ENCODE measurements around the gene NOS1AP.

The NOS1AP gene

DNA sequence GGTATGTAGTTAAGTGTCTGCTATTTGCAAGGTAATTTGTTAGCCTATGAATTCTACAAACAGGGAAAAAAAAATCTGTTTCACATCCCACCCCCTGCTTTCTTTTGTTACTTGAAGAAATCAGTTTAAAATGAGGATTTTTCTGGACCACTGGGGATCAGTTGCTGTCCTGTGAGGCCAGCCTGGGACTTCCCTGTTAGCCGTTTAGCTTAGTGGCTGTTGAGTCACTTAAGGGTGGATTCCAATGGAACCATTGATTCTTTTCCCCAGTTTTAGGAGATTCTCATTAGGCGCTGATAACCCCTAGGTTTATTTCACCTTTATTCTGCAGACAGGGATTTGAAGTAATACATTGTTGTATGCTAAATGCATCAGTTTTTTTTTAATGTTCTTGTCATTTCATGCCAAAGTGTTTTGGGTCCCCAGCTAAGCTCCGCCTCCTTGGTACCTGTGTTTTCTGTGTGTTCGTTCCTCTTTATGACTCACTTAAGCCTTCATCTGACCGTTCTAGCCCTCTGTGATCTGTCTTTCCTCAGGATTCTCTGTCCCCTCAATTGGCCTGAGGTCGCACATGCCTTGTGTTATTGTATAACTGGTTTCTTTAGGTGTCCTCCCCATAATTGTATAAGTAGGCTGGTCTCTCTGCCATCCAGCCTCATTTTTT, 59.3 kb downstream of the NOS1AP start:
- no peaks in the 10 kb centered on the region for H3K36me3 ChIP-seq (ENCODE audit: insufficient read depth, low read length)
- no peak overlapping the region for H2AFZ ChIP-seq (ENCODE audit: low read length)
- H3K9ac ChIP-seq (ENCODE audit: low read length), result no peak overlapping the region
- H3K27ac ChIP-seq (ENCODE audit: low read depth, low read length, poor library complexity, severe bottlenecking), result no peak overlapping the region
- H4K20me1 ChIP-seq (ENCODE audit: insufficient read depth, low read length), result no peaks in the 10 kb centered on the region
- TF ChIP-seq CTCF (IDR thresholded peaks at IDR 0.05; ENCODE audit: low read length) (no peak), EZH2 (IDR thresholded peaks at IDR 0.05; ENCODE audit: borderline replicate concordance, low read length) (no peak)
- no peak overlapping the region for H3K4me2 ChIP-seq (ENCODE audit: low read length)
- no peaks in the 10 kb centered on the region for H3K4me1 ChIP-seq (ENCODE audit: insufficient read depth, low read length, severe bottlenecking)
- no peaks in the 10 kb centered on the region for H3K9me3 ChIP-seq (ENCODE audit: low read length)
- H3F3A ChIP-seq (ENCODE audit: insufficient read depth, low read length), result no peaks in the 10 kb centered on the region
- H3K27me3 ChIP-seq (ENCODE audit: insufficient read depth, low read length), result no peaks in the 10 kb centered on the region
- no peaks in the 10 kb centered on the region for H3K79me2 ChIP-seq (ENCODE audit: insufficient read depth, low read length)
- no peaks in the 10 kb centered on the region for H3K9me2 ChIP-seq (ENCODE audit: low read depth, low read length)
- H3K4me3 ChIP-seq (ENCODE audit: low read depth, low read length, poor library complexity, severe bottlenecking), result no peak overlapping the region

GRCh38 chr1:162130308-162130707, 60.8 kb downstream of the NOS1AP start:
- H3K4me1 ChIP-seq (ENCODE audit: insufficient read depth, low read length, severe bottlenecking), result no peaks in the 10 kb centered on the region
- no peaks in the 10 kb centered on the region for H3K9me3 ChIP-seq (ENCODE audit: low read length)
- no peak overlapping the region for H3K4me3 ChIP-seq (ENCODE audit: low read depth, low read length, poor library complexity, severe bottlenecking)
- no peak overlapping the region for H3K9ac ChIP-seq (ENCODE audit: low read length)
- TF ChIP-seq EZH2 (IDR thresholded peaks at IDR 0.05; ENCODE audit: borderline replicate concordance, low read length) (no peak), CTCF (IDR thresholded peaks at IDR 0.05; ENCODE audit: low read length) (no peak)
- no peaks in the 10 kb centered on the region for H3K79me2 ChIP-seq (ENCODE audit: insufficient read depth, low read length)
- H3K4me2 ChIP-seq (ENCODE audit: low read length), result no peak overlapping the region
- no peaks in the 10 kb centered on the region for H3K27me3 ChIP-seq (ENCODE audit: insufficient read depth, low read length)
- no peaks in the 10 kb centered on the region for H4K20me1 ChIP-seq (ENCODE audit: insufficient read depth, low read length)
- no peak overlapping the region for H2AFZ ChIP-seq (ENCODE audit: low read length)
- no peaks in the 10 kb centered on the region for H3K9me2 ChIP-seq (ENCODE audit: low read depth, low read length)
- no peaks in the 10 kb centered on the region for H3K36me3 ChIP-seq (ENCODE audit: insufficient read depth, low read length)
- no peak overlapping the region for H3K27ac ChIP-seq (ENCODE audit: low read depth, low read length, poor library complexity, severe bottlenecking)
- no peaks in the 10 kb centered on the region for H3F3A ChIP-seq (ENCODE audit: insufficient read depth, low read length)

GRCh38 chr1:162131400-162132321, 62.2 kb downstream of the NOS1AP start:
- Histone ChIP-seq H3K36me3 (ENCODE audit: insufficient read depth, low read length) (no peaks in the 10 kb centered on the region), H3K9me2 (ENCODE audit: low read depth, low read length) (no peaks in the 10 kb centered on the region), H3K4me1 (ENCODE audit: insufficient read depth, low read length, severe bottlenecking) (no peaks in the 10 kb centered on the region), H3K9me3 (ENCODE audit: low read length) (no peaks in the 10 kb centered on the region), H3K27me3 (ENCODE audit: insufficient read depth, low read length) (no peaks in the 10 kb centered on the region), H3K79me2 (ENCODE audit: insufficient read depth, low read length) (no peaks in the 10 kb centered on the region), H2AFZ (ENCODE audit: low read length) (no peak overlapping the region), H3K4me3 (ENCODE audit: low read depth, low read length, poor library complexity, severe bottlenecking) (no peak overlapping the region), H3K9ac (ENCODE audit: low read length) (no peak overlapping the region), H3K27ac (ENCODE audit: low read depth, low read length, poor library complexity, severe bottlenecking) (no peak overlapping the region), H4K20me1 (ENCODE audit: insufficient read depth, low read length) (no peaks in the 10 kb centered on the region), H3K4me2 (ENCODE audit: low read length) (no peak overlapping the region), H3F3A (ENCODE audit: insufficient read depth, low read length) (no peaks in the 10 kb centered on the region)
- TF ChIP-seq EZH2 (IDR thresholded peaks at IDR 0.05; ENCODE audit: borderline replicate concordance, low read length), result no peak
- no peak for TF ChIP-seq CTCF (IDR thresholded peaks at IDR 0.05; ENCODE audit: low read length)

Measured in OCI-LY1 (cell line).